ENCODE data around the gene TIAM2.
A peak's percentile ranks its signal among the peaks of the same experiment; 100 is the strongest.
"Not testable (repeated sequence)": the region's sequence is repeated elsewhere in the genome, so short reads cannot be mapped to it uniquely, and the experiment has no call there.

TIAM2 gene

GRCh38 chr6:155265843-155266535, 270.9 kb downstream of the TIAM2 start:
- TF ChIP-seq SUZ12 (IDR thresholded peaks at IDR 0.05) = no peak
- TF ChIP-seq HDGF (IDR thresholded peaks at IDR 0.05; ENCODE audit: borderline replicate concordance) = no peak
- no peak for TF ChIP-seq ARNT (IDR thresholded peaks at IDR 0.05)
- no peak for TF ChIP-seq L3MBTL2 (conservative IDR thresholded peaks at IDR 0.05)
- no peak for TF ChIP-seq CTBP1 (IDR thresholded peaks at IDR 0.05; ENCODE audit: borderline replicate concordance)
- no peak for DNase-seq (ENCODE audit: extremely low spot score)
- POLR2A ChIA-PET = no interaction called here
- CTCF ChIA-PET = no interaction called here

- no peak for DNase-seq (ENCODE audit: extremely low spot score)
- POLR2A ChIA-PET = no interaction called here
- CTCF ChIA-PET = interaction anchor here (1.0 kb wide), 1 partner anchor 9 kb away, joined by 3 read pairs; no protein-coding TSS in a partner anchor
- TF ChIP-seq FOXK2 (IDR thresholded peaks at IDR 0.05) = no peak
- TF ChIP-seq TARDBP (IDR thresholded peaks at IDR 0.05) = no peak
Measured at GRCh38 chr6:155267411-155267810, 272.3 kb downstream of the TIAM2 start.

GRCh38 chr6:155268088-155268867, 273.2 kb downstream of the TIAM2 start:
- CTCF ChIA-PET = interaction anchor here (0.6 kb wide), 1 partner anchor 1265 kb away, joined by 4 read pairs; no protein-coding TSS in a partner anchor
- peak; percentile 53 for DNase-seq (ENCODE audit: extremely low spot score)
- POLR2A ChIA-PET = not testable (repeated sequence)

- DNase-seq (ENCODE audit: extremely low spot score) = no peak
- TF ChIP-seq FOXK2 (IDR thresholded peaks at IDR 0.05) (no peak), HDGF (IDR thresholded peaks at IDR 0.05; ENCODE audit: borderline replicate concordance) (no peak), L3MBTL2 (conservative IDR thresholded peaks at IDR 0.05) (no peak), PKNOX1 (IDR thresholded peaks at IDR 0.05) (no peak), ZNF384 (IDR thresholded peaks at IDR 0.05) (no peak), CTBP1 (IDR thresholded peaks at IDR 0.05; ENCODE audit: borderline replicate concordance) (no peak), SUZ12 (IDR thresholded peaks at IDR 0.05) (no peak), NFRKB (IDR thresholded peaks at IDR 0.05) (no peak), SP1 (IDR thresholded peaks at IDR 0.05) (no peak), ELF4 (IDR thresholded peaks at IDR 0.05) (no peak), ARNT (IDR thresholded peaks at IDR 0.05) (no peak), FOXA1 (IDR thresholded peaks at IDR 0.05) (no peak)
- ChIA-PET POLR2A (no interaction called here), CTCF (no interaction called here)
Measured at GRCh38 chr6:155269765-155270164, 274.6 kb downstream of the TIAM2 start.

- ChIA-PET CTCF (no interaction called here), POLR2A (no interaction called here)
- TF ChIP-seq CTBP1 (IDR thresholded peaks at IDR 0.05; ENCODE audit: borderline replicate concordance) (no peak), L3MBTL2 (conservative IDR thresholded peaks at IDR 0.05) (no peak), SP1 (IDR thresholded peaks at IDR 0.05) (no peak), ELF4 (IDR thresholded peaks at IDR 0.05) (no peak), ARNT (IDR thresholded peaks at IDR 0.05) (no peak), FOXA1 (IDR thresholded peaks at IDR 0.05) (no peak), FOXK2 (IDR thresholded peaks at IDR 0.05) (no peak), BHLHE40 (IDR thresholded peaks at IDR 0.05; ENCODE audit: borderline replicate concordance) (no peak), HDGF (IDR thresholded peaks at IDR 0.05; ENCODE audit: borderline replicate concordance) (no peak), SUZ12 (IDR thresholded peaks at IDR 0.05) (no peak), TARDBP (IDR thresholded peaks at IDR 0.05) (no peak), NFRKB (IDR thresholded peaks at IDR 0.05) (no peak)
- DNase-seq (ENCODE audit: extremely low spot score) = no peak
Measured at GRCh38 chr6:155270561-155271091, 275.5 kb downstream of the TIAM2 start.

- CTCF ChIA-PET = interaction anchor here (0.8 kb wide), 1 partner anchor 23 kb away, joined by 3 read pairs; no protein-coding TSS in a partner anchor
- POLR2A ChIA-PET = no interaction called here
- DNase-seq (ENCODE audit: extremely low spot score) = no peak
- TF ChIP-seq BHLHE40 (IDR thresholded peaks at IDR 0.05; ENCODE audit: borderline replicate concordance) = no peak
- no peak for TF ChIP-seq ZNF384 (IDR thresholded peaks at IDR 0.05)
- no peak for TF ChIP-seq FOXK2 (IDR thresholded peaks at IDR 0.05)
- no peak for TF ChIP-seq SUZ12 (IDR thresholded peaks at IDR 0.05)
- TF ChIP-seq SP1 (IDR thresholded peaks at IDR 0.05) = no peak
- no peak for TF ChIP-seq PKNOX1 (IDR thresholded peaks at IDR 0.05)
- no peak for TF ChIP-seq FOXM1 (IDR thresholded peaks at IDR 0.05; ENCODE audit: borderline replicate concordance)
- no peak for TF ChIP-seq NFRKB (IDR thresholded peaks at IDR 0.05)
- no peak for TF ChIP-seq HDGF (IDR thresholded peaks at IDR 0.05; ENCODE audit: borderline replicate concordance)
- TF ChIP-seq LEF1 (IDR thresholded peaks at IDR 0.05; ENCODE audit: borderline replicate concordance) = no peak
- no peak for TF ChIP-seq ELF4 (IDR thresholded peaks at IDR 0.05)
- TF ChIP-seq CTBP1 (IDR thresholded peaks at IDR 0.05; ENCODE audit: borderline replicate concordance) = no peak
- TF ChIP-seq TARDBP (IDR thresholded peaks at IDR 0.05) = no peak
- no peak for TF ChIP-seq FOXA1 (IDR thresholded peaks at IDR 0.05)
- no peak for TF ChIP-seq ARNT (IDR thresholded peaks at IDR 0.05)
- TF ChIP-seq L3MBTL2 (conservative IDR thresholded peaks at IDR 0.05) = no peak
Measured at GRCh38 chr6:155271145-155271544, 276.0 kb downstream of the TIAM2 start.

All from HEK293T (cell line).